HEK293 (cell line): ENCODE data around the gene USP6NL.

Experiments
- BCL11B ChIP-seq: fragments of 450-650 bp; formaldehyde crosslinking; IDR thresholded peaks from 2 replicates; pipeline ENCODE4 v1.5.1; 2016; ENCODE audit warnings: low read depth, missing biosample characterization, missing genetic modification characterization
- CTCF ChIP-seq: fragments of 450-650 bp; formaldehyde crosslinking; IDR thresholded peaks from 2 replicates; pipeline ENCODE4 v1.5.1; 2016; ENCODE audit warnings: missing biosample characterization, missing genetic modification characterization
- PBX3 ChIP-seq: sonication (generic); formaldehyde crosslinking; IDR thresholded peaks from 2 replicates; pipeline ENCODE4 v1.8.1; 2022; ENCODE audit warnings: mild to moderate bottlenecking, moderate library complexity, missing genetic modification reagents
- REST ChIP-seq: fragments of 450-650 bp; formaldehyde crosslinking; IDR thresholded peaks from 2 replicates; pipeline ENCODE4 v1.5.1; 2016; ENCODE audit warnings: missing biosample characterization, missing genetic modification characterization
- ZBTB11 ChIP-seq: fragments of 450-650 bp; formaldehyde crosslinking; conservative IDR thresholded peaks from 2 replicates; pipeline ENCODE4 v1.5.1; 2016; ENCODE audit warnings: low read depth, missing biosample characterization, missing genetic modification characterization
- ZEB2 ChIP-seq: fragments of 450-650 bp; formaldehyde crosslinking; IDR thresholded peaks from 2 replicates; pipeline ENCODE4 v1.5.1; 2016; ENCODE audit warnings: missing biosample characterization, missing genetic modification characterization
- ZNF274 ChIP-seq, 2 experiments: fragments of 200-500 bp in 1 of 2; fragments of 450-650 bp in 1 of 2; sonication (Bioruptor generic) in 1 of 2; formaldehyde crosslinking in 1 of 2; IDR thresholded peaks; 2 replicates each; pipeline versions ENCODE4 v1.5.1 to v1.6.1; 2014 to 2016; ENCODE audit warnings: borderline replicate concordance in 1 of 2, inconsistent platforms in 1 of 2, low read length in 1 of 2, missing biosample characterization in 1 of 2, missing genetic modification characterization in 1 of 2

- TF ChIP-seq CTCF (tag by site-specific recombination) (no peak), ZEB2 (no peak), REST (no peak), BCL11B (no peak), PBX3 (CRISPR knock-in tag) (no peak), ZNF274 (IDR thresholded peaks at IDR 0.05; ENCODE audit: low read length) (no peak), ZNF274 (tag by site-specific recombination; IDR thresholded peaks at IDR 0.05; ENCODE audit: borderline replicate concordance) (no peak), ZBTB11 (tag by site-specific recombination) (no peak)
Observed at GRCh38 chr10:11463111-11463510, 148.3 kb downstream of the USP6NL start.
